AG10803 (cell line): ENCODE measurements around the gene FANCD2.
A peak's percentile ranks its signal among the peaks of the same experiment; 100 is the strongest.

Experiments used
- DNase-seq: peaks from one replicate; pipeline ENCODE4 v3.0.0; 2010; ENCODE audit warnings: low read depth
- H3K4me3 ChIP-seq: 2 replicates; pipeline ENCODE4 v1.5.1; 2011; ENCODE audit warnings: mild to moderate bottlenecking, low read length, control low read depth
- TF ChIP-seq, protein P1 (sequence below): conservative IDR thresholded peaks from 2 replicates; pipeline ENCODE4 v1.5.1; 2011; ENCODE audit warnings: mild to moderate bottlenecking, low read length, control low read depth, inconsistent platforms

Gene FANCD2

GRCh38 chr3:10026084-10026890 lies at the start of gene FANCD2:
Gene FANCD2, plus strand, starts transcription at chr3:10026437. Its CDS starts 2,221 bp downstream, at chr3:10028658.
- DNase-seq = peak; percentile 78
- H3K4me3 ChIP-seq = peak within 1 kb of the TSS; percentile 88
- TF ChIP-seq, protein P1, sequence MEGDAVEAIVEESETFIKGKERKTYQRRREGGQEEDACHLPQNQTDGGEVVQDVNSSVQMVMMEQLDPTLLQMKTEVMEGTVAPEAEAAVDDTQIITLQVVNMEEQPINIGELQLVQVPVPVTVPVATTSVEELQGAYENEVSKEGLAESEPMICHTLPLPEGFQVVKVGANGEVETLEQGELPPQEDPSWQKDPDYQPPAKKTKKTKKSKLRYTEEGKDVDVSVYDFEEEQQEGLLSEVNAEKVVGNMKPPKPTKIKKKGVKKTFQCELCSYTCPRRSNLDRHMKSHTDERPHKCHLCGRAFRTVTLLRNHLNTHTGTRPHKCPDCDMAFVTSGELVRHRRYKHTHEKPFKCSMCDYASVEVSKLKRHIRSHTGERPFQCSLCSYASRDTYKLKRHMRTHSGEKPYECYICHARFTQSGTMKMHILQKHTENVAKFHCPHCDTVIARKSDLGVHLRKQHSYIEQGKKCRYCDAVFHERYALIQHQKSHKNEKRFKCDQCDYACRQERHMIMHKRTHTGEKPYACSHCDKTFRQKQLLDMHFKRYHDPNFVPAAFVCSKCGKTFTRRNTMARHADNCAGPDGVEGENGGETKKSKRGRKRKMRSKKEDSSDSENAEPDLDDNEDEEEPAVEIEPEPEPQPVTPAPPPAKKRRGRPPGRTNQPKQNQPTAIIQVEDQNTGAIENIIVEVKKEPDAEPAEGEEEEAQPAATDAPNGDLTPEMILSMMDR = no peak

GRCh38 chr3:9976721-9977709 lies 49.2 kb upstream of the FANCD2 start:
- TF ChIP-seq, protein P1 = no peak
- H3K4me3 ChIP-seq = no peak overlapping the region
- peak; percentile 99 for DNase-seq

DNA sequence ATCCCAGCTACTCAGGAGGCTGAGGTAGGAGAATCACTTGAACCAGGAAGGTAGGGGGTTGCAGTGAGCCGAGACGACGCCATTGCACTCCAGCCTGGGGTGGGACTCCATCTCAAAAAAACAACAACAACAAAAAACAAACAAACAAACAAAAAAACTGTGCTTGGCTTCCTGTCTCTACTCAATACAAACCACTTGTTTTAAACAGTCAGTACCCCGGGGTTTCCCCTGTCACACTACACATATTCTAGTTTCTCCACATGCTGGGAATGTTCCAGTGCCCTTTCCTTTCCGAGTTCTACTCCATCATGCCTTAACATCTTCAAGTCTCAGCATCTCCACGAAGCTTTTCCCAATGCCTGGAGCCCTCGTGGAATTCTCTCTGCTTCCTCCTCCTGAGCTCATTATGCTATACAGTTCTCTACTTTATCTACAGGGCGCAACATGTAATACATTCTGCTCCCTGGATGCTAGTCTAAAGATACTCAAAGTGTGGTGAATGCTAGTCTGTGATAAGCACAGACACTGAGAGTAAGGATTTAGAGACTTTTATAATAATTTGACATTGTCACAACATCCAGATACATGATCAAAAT lies 47.4 kb upstream of the FANCD2 start:
- TF ChIP-seq, protein P1 = no peak
- DNase-seq = no peak
- H3K4me3 ChIP-seq = no peak overlapping the region

DNA sequence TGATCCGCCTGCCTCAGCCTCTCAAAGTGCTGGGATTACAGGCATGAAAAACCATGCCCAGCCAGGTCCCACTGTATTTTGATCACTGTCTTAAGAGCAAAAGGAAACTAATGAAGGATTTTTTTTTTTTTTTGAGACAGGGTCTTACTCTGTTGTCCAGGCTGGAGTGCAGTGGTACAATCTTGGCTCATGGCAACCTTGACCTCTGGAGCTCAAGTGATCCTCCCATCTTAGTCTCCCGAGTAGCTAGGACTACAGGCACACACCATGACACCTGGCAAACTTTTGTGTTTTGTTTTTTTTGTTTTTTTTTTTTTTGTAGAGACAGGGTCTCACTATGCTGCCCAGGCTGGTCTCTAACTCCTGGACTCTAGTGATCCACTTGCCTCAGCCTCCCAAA lies 46.0 kb upstream of the FANCD2 start:
- no peak overlapping the region for H3K4me3 ChIP-seq
- TF ChIP-seq, protein P1 = no peak

GRCh38 chr3:9986230-9986725 lies 40.0 kb upstream of the FANCD2 start:
- H3K4me3 ChIP-seq = peak overlapping the region; percentile 99
- no peak for DNase-seq
- TF ChIP-seq, protein P1 = no peak

More for the DNA sequence above, 46.0 kb upstream of the FANCD2 start:
- no peak for DNase-seq

- H3K4me3 ChIP-seq = no peak overlapping the region
- TF ChIP-seq, protein P1 = no peak
- DNase-seq = peak; percentile 65
These were observed 32.0 kb upstream of the FANCD2 start for GRCh38 chr3:9994086-9994844.
